GM18868 (cell line): Measurements from ENCODE around the gene ING5.
A peak's percentile ranks its signal among the peaks of the same experiment; 100 is the strongest.

Experiments used
- ATAC-seq: cut with Tn5 transposase; IDR thresholded peaks from one replicate; pipeline ENCODE4 v1.9.1; 2021; ENCODE audit warnings: mild to moderate bottlenecking, moderate library complexity; ENCODE audit not compliant: unreplicated experiment

The ING5 gene

DNA sequence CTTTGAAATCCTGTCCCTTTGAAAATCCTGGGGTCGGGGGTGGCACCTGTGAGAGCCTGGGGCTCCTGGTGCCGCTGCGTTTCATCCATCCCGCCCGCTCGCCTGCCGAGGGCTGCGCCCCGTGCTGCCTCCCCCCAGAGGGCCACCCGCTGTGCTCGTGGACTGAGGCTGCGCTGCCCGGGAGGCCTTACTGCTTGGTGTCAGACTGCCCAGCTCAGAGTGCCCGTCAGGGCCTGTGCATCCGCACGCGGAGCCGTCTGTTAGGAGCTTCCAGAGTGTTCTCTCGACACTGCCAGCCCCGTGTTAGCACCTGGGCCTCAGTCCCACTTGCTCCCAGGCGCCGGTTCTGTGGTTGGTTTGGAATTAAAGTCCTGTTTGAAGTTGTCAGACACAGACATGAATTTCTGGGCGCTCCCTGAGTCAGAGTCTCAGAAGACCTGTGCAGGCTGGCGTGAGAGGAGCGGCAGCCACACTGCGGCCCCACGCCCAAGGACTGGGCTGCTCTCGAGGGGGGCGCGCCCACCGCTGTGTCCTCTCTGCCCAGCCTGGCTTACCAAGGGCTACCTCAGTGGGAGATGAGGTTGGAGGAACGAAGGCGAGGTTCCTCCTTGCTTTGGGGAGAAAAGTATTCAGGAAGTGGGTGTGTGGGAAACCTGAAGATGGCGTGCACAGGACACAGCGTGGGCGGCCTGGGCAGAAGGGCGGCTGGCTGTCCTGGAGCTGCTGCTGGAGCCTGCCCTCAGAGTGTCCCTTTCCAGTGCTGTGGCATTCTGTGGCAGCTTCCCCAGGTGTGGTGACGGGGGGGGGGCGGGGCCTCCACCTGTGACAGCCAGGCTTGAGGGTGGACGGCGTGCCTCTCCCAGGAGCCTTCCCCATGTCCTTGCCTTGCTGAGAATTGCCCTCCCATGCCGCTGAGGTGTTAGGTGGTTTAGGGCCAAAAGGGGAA, 29.3 kb upstream of the ING5 start:
- no peak for ATAC-seq

DNA sequence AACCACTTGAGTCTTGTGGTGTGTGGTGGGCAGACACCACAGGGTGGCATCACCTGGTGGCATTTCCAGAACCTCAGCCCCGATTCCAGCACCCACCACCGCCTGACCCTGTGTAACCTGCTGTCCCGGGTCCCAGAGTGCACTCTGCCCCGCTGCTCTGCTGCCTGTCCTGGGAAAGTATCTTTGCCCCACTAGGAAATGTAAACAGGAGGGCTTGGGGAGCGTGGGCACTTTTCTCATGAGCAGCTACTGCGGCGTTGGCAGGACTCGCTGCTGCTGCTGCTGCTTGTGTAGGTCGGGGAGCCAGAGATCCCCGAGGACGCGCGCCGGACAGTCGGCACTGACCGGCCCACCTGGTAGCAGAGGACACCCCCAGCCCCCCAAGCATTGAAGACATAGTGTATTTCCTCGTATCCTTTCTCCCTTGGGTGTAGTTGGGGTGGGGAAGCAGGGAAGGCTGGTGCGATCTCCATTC, 28.6 kb upstream of the ING5 start:
- ATAC-seq, result no peak

DNA sequence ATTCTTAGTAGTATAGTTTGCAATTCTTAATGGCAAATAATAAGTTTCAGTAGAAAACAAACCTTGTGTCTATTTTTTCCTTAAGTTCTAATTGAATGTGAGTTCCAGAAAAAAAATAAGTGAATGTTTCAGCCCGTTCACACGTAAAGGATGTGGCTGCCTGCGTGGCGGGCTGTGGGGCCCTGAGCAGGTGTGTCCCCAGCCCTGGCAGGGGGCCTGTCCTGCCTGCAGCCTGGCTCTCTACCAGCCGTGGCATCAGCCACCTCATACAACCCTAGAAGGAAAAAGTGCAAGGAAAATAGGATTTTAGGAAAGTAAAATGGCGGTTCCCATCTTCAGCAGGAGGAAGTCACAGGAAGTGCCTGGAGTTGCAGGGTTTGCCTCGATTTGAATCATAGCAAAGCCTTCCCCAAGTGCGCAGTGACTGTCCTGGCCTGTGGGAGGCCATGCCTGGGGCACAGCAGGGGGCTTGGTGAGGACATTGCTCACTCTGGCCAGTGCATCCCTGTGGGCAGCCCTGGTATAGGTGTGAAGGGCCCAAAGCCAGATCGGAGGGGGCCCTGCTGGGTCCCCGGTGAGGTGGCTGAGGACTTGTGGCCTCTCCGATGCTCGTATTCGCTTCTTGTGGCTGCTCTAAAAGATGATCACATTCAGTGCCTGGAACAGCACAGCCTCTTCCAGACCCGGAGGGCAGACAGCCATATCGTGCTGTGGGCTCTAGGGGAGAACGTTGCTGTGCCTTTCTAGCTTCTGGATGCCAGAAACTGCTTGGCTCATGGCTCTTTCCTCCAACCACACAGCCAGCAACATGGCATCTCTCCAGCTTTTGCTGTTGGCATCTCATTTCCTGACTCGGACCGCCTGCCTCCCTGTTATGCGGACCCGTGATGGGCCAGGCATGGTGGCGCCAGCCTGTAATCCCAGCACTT, 27.8 kb upstream of the ING5 start:
- ATAC-seq, result no peak

DNA sequence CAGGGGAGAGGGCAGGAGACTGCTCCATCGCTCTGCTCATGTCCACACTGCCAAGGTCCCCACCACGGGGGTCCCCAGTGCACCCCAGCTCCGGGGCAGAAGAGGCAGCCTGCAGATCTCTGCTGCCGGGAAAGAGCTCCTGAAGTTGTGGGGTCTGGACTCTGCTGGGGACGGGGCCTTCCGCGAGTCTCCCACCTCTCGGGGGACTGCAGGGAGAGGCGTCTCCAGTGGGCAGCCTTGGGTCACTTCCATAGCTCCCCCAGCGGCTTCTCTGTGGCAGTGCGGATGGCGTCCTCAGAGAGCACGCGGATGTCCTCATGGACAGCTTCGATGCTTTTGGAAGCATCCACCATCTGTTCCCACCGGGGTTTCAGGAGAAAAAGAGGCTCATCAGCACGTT, 26.0 kb upstream of the ING5 start:
- no peak for ATAC-seq

DNA sequence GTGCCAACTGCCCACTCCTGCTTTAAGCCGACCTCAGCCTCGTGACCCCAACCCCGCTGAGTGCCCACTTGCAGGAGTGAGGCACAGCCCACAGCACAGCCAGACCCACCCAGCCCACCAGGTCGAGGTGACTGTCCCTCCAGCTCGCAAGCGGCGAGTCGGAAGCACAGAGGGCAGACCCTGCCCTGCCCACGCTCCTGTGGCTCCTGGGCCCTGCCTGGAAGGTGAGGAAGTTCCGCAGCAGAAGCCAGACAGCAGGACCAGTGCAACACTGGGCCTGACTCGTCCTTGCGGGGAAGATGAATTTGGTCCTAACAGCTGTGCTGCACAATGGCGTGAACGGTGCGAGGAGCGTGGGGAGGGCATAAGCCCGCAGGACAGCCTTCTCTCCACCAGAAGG, 25.2 kb upstream of the ING5 start:
- ATAC-seq, result no peak

DNA sequence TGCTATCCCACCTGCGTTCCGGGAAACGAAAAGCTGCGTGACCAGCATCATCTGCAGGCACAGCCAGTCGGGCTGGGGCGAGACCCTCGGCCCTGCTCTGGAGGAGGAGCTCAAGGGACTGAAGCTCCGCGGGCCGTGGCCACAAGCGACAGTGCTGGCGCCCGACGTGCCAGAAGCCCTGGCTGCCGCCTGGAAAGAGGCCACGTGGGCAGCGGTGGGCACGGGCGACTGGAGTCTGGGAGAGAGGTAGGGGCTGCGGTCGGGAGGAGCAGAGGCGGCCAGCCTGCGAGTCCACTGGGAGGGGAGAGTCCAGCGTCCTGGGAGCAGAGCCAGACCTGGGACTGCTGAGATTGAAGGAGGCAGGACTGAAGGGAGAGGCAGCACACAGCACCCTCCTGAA, 24.4 kb upstream of the ING5 start:
- ATAC-seq, result no peak

DNA sequence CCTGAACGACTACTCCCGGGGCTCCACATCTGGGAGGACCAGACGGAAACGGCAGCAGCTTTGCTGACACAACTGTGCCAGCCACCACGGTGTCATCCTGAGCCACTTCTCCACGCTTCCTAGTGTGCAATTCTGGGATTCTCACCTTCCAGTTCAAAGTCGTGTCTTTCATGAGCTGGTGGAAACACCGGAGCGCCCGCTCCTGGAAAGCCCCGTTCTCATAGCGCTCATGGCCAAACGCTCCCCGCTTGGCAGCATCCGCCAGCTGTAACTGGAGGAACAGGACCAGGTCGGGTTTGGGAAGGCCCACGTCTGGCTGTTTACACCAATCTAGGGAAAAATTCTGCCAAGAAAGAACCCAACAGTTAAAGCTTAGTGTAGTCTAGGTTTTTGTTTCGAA, 23.5 kb upstream of the ING5 start:
- no peak for ATAC-seq

DNA sequence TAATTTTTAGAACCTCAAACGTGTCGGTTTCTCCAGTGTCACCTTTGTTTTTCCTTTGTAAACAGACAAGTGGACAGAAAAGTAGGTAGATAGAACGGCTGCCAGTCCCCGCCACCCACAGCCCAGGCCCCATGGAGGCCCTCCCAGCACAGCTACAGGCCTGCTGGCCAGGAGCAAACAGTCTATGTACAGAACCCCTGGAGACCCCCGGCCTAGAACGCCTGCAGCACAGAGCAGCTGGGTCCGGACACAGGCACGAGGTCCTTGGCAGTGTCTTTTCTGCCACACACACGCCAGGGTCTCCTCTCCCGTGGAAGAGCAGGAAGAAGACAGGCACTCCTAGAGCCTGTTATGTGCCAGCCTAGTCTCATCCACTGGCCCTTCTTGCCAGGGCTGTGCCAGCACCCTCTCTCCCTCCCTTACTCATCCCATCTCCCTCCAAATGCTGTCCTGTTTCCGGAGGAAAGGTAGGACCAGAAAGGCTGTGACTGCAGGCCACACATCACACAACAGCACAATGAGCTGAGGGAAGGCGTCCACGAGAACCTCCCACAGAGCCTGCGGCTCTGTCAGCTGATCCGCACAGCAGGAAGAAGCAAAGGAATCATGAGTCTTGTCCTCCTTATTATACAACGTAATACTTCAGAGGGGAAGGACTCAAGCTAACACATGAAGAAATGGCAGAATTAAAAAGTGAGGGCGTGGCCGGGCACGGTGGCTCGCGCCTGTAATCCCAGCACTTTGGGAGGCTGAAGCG, 22.9 kb upstream of the ING5 start:
- ATAC-seq, result no peak

DNA sequence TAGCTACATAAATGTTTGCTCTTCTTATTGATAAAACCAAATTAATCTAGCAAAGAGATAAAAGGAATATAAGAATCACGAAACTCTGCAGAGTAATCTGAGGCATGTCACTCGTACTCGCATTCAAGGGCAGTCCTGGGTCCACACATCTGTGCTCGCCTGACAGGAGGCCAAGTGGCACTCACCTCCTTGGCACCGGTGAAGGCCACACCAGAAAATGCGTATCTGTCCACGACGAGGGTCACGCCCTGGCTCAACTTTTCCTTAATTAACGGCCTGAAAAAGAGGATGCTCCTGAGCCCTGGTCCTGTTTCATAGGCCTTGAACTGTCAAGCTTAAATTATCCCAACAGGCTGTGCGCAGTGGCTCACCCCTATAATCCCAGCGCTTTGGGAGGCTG, 21.8 kb upstream of the ING5 start:
- ATAC-seq, result no peak

DNA sequence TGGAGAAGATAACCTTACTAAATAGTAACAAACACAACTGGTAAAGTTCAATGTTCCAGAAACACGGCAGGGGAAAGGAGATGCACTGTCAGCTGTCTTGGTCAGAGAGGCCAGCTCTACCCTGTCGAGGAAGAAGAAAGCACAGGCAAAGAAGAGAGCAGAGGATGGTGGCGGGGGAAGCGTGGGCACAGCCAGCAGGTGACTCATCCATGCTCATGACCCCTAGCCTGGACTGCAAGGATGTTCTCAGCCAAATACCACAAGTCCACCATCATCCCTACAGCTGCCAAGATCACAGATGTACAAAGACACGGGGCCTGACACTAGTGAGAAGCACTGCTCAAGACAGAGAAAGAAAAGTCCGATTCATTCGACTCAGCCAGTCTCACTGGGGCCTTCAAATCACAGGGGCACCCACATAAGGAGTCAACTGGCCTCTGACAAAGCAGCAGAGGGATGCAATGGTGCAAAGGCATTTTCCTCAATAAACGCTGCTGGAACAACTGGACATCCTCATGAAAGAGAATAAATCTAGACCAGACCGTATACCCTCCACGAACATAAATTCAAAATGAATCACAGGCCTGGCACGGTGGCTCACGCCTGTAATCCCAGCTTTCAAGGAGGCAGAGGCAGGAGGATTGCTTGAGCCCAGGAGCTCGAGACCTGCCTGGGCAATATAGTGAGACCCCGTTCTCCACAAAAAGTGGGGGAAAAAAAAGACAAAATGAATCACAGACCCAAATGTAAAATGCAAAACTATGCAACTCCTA, 20.8 kb upstream of the ING5 start:
- no peak for ATAC-seq

DNA sequence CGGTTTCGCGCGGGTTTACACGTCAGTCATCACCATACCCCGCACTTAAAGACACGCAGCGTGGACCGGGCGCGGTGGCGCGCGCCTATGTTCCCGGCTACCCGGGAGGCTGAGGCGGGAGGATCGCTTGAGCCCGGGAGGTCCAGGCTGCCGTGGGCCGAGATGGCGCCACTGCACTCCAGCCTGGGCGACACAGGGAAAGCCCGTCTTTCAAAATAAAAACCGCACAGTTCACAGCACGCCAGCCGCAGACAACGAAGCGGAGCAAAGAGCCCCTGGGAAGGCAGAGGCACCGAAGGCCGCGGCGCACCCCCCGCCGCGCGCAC, 15.6 kb upstream of the ING5 start:
- ATAC-seq, result peak; percentile 11

DNA sequence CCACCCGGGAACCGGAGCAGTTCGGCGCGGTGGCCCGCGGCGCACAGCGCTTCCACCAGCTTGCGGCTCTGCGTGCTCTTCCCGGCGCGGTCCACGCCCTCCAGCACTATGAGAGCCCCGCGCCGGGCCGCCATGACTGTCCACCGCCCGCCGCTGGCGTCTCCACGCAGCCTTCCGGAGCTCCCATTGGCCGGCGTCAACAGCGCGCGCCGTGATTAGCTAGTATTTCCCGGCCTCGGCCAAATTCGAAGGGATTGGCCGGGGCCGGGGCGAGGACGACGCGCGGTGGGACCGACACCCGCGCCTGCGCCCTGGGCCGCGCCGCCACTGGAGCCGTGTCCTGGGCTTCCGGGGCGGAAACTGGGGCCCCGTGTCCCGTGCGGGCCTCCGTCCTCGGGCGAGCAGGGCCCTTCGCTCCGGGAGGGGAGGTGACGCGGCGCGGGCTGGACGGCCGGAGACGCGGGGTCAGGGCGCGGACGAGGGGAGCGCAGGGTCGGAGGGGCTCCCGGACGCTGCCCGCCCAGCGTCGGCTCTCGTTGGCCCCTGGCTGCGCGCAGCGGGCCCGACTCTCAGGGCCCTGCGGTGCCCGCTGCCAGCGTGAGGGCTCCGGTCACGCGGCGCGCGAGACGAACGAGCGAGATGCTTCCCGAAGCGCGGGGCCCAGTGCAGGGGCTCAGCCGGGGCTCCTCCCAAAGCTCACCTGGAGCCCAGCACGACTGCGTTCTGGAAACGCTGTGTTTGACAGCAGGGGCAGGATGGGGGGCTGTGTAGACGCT, 15.0 kb upstream of the ING5 start, which contains the start of gene DTYMK:
TSS of gene DTYMK (minus strand) at position 166 of the 776 bp plus-strand sequence. CDS start at position 134, 32 bp downstream.
- ATAC-seq, result peak; percentile 92

DNA sequence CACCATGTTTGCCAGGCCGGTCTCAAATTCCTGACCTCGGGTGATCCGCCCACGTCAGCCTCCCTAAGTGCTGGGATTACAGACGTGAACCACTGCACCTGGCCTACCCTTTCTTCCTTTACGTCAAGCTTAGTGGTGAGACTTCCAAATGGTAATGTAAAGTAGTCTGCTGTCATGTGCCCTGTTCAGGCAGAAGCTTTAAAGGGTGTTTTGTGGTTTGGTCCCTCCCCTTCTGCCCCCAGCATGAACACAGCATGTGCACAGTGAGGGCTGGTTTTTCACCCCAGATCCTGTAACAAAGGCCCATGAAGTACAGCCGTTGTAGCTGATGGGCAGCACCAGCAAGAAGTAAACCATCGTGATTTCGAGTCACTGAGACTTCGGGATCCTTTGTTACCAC, 12.5 kb upstream of the ING5 start:
- no peak for ATAC-seq

DNA sequence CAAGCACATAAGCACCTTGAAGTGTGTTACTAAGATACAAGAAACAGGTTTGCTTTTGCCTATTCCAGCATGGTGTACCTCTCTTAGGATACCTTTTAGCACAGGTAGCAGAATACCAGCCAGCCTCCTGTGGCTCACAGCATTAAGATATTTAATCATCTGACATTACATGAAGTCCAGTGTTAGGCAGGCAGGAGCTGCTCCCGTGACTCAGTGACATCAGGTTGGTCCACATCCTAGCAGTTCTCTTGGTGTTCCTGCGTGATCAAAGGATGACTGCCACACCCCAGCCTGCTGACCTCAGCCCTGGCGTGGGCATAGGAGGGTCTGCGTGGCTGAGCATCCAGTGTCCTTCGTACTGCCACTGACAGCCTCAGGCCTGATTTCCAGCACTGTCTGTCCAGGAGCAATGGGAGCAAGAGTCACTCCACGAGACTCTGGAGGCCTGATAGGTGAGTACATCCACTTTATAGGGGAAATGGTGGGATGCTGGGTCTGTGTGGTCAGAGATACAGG, 11.6 kb upstream of the ING5 start:
- ATAC-seq, result no peak

DNA sequence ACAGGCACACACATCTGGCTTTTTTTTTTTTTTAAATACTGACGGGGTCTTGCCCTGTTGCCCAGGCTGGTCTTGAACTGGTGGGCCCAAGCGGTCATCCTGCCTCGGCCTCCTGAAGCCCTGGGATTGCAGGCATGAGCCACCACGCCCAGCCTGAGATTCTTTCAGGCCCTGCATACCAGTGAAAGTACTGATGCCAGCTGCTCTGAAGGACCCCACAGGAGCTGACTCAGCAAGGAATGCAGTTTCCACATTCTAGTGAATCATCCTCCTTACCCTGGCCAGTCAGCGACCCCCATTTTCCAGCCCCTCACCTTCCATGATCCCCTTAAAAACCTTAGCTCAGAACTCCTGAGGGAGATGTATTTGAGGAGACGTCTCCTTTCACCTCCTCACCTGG, 9.4 kb upstream of the ING5 start:
- no peak for ATAC-seq

DNA sequence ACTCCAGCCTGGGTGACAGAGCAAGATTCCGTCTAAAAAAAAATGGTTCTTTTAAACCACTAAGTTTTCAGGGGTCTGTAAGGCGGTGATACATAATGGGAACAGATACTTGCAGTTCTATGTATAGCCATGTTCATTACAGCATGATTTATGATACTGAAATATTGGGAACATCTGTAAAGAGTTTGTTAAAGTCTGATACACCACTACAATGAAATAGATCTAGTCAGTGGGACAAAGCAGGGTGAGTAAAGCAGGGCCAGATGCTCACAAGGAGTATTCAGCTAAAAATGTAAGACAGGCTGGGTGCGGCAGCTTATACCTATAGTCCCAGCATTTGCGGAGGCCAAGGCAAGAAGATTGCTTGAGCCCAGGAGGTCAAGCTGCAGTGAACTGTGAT, 6.2 kb upstream of the ING5 start:
- no peak for ATAC-seq

DNA sequence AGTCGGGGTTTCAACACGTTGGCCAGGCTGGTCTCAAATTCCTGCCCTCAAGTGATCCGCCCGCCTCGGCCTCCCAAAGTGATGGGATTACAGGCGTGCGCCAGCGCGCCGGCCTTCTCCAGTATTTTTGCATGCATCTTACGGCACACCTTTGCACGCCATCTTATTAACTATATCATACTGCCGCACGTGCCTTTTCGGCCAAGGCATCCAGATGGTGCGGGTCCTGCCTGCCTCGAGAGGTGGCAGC, 765 bp upstream of the ING5 start:
- ATAC-seq, result no peak

DNA sequence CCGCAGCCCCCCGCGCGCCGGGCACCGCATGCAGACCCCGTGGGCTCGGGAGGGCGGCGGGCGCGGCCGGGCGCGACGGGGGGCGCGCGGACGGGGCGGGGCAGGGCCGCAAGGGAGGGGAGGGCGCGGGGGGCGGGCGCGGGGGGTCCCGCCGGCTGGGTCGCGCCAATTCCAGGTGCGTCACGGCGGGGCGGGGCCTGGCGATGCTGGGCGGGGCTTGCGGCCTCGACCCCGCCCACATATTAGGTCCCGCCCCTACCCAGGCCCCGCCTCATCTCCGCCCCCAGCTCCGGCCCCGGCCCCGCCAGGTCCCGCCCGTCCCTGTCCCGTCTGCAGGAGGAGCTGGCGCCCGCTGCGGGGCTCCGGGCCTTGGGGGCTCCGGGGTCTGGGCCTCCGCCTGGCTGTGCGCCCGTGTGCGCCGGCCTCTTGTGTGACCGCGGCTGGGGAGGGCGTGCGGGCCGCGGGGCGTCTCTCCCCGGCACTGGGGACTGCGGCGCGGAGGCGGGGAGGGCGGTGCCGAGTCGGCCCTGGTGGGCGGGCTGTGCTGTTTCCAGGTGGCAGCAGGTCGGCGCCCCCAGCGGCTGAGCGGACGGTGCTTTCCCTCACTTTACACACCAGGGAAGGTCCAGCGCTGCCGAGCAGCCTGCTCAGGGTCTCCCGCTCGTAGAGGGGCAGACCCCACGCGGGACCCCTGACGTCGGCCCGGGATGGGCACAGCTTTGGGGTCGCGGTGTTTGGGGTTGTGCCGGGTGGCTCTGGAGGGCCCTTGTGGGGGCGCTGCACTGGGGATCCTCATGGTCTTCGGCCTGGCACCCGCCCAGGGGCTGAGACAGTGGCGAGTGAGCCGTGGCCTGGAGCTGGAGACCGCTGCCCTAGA, 554 bp downstream of the ING5 start:
- peak; percentile 62 for ATAC-seq
